Type B pancreatic cell (in vitro differentiated cells): Measurements from ENCODE around the gene LMOD1. TPM values are rescaled to one million over a fixed set of nuclear protein-coding genes. Genes with fewer than 3 reads are reported as not detected.
"Not testable (repeated sequence)": the region's sequence is repeated elsewhere in the genome, so short reads cannot be mapped to it uniquely, and the experiment has no call there.

ENCODE experiments used
- DNase-seq: peaks from one replicate; pipeline ENCODE4 v3.0.0; 2021; ENCODE audit warnings: mixed read lengths; ENCODE audit not compliant: unreplicated experiment; ENCODE audit errors: extremely low spot score
- H3K27ac Mint-ChIP-seq: 2 replicates; pipeline ENCODE4 v1.8.0; 2021; ENCODE audit warnings: mild to moderate bottlenecking, mixed read lengths
- H3K27me3 Mint-ChIP-seq: 2 replicates; pipeline ENCODE4 v1.8.0; 2021; ENCODE audit warnings: mixed read lengths
- H3K36me3 Mint-ChIP-seq: 2 replicates; pipeline ENCODE4 v1.8.0; 2021; ENCODE audit warnings: mixed read lengths
- H3K4me1 Mint-ChIP-seq: one replicate; pipeline ENCODE4 v1.8.0; 2021; ENCODE audit warnings: mixed read lengths; ENCODE audit not compliant: unreplicated experiment
- H3K4me3 Mint-ChIP-seq: 2 replicates; pipeline ENCODE4 v1.8.0; 2021; ENCODE audit warnings: mild to moderate bottlenecking, mixed read lengths
- H3K9me3 Mint-ChIP-seq: 2 replicates; pipeline ENCODE4 v1.8.0; 2021; ENCODE audit warnings: mixed read lengths
- total RNA-seq: library from RNA; stranded (reverse); gene quantifications from 2 replicates; pipeline ENCODE4 v1.2.1, GENCODE V29; 2021; ENCODE audit warnings: low replicate concordance
- TF ChIP-seq, protein P1 (sequence below): fragments of 200-600 bp; sonication (generic); conservative IDR thresholded peaks from 2 replicates; pipeline ENCODE4 v1.5.0; 2021; ENCODE audit warnings: antibody characterized with exemption, mild to moderate bottlenecking

Gene LMOD1
- total RNA-seq, 1 donor from 2014 or later = 3.7 TPM

- H3K36me3 Mint-ChIP-seq = peaks cover 46% of the 10 kb centered on the region
- peaks cover 8% of the 10 kb centered on the region for H3K4me1 Mint-ChIP-seq
- no peak overlapping the region for H3K4me3 Mint-ChIP-seq
- no peaks in the 10 kb centered on the region for H3K27me3 Mint-ChIP-seq
- no peak overlapping the region for H3K27ac Mint-ChIP-seq
- TF ChIP-seq, protein P1, sequence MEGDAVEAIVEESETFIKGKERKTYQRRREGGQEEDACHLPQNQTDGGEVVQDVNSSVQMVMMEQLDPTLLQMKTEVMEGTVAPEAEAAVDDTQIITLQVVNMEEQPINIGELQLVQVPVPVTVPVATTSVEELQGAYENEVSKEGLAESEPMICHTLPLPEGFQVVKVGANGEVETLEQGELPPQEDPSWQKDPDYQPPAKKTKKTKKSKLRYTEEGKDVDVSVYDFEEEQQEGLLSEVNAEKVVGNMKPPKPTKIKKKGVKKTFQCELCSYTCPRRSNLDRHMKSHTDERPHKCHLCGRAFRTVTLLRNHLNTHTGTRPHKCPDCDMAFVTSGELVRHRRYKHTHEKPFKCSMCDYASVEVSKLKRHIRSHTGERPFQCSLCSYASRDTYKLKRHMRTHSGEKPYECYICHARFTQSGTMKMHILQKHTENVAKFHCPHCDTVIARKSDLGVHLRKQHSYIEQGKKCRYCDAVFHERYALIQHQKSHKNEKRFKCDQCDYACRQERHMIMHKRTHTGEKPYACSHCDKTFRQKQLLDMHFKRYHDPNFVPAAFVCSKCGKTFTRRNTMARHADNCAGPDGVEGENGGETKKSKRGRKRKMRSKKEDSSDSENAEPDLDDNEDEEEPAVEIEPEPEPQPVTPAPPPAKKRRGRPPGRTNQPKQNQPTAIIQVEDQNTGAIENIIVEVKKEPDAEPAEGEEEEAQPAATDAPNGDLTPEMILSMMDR = no peak
- H3K9me3 Mint-ChIP-seq = no peaks in the 10 kb centered on the region
- DNase-seq = no peak
These were observed 71.7 kb downstream of the LMOD1 start for GRCh38 chr1:201874672-201875071.

GRCh38 chr1:201870397-201870796 lies 76.0 kb downstream of the LMOD1 start:
- Mint-ChIP-seq H3K27me3 (no peaks in the 10 kb centered on the region), H3K27ac (no peak overlapping the region), H3K4me1 (no peaks in the 10 kb centered on the region), H3K4me3 (no peak overlapping the region), H3K36me3 (peaks cover 40% of the 10 kb centered on the region), H3K9me3 (no peaks in the 10 kb centered on the region)
- TF ChIP-seq, protein P1 = no peak
- no peak for DNase-seq

DNA sequence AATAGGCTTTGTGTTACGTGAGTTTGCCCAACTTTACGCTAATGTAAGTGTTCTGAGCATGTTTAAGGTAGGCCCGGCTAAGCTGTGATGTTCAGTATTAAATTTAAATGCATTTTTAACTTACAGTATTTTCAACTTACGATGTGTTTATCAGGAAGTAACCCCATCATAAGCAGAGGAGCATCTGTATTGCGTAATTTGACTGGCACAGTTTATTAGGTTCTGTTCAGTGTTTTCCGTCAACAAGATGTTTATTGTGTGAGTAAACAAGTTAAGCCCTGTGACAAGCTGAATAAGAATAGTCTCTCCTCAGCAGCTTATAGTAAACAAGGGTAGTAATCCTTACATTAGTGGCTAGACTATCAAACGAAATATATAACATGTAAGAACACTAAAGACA lies 84.9 kb downstream of the LMOD1 start:
- no peaks in the 10 kb centered on the region for H3K27me3 Mint-ChIP-seq
- TF ChIP-seq, protein P1 = no peak
- H3K36me3 Mint-ChIP-seq = peaks cover 31% of the 10 kb centered on the region
- H3K4me3 Mint-ChIP-seq = no peak overlapping the region
- no peak for DNase-seq
- H3K27ac Mint-ChIP-seq = no peak overlapping the region
- H3K4me1 Mint-ChIP-seq = no peaks in the 10 kb centered on the region
- no peaks in the 10 kb centered on the region for H3K9me3 Mint-ChIP-seq

GRCh38 chr1:201859424-201859823 lies 86.9 kb downstream of the LMOD1 start:
- H3K4me3 Mint-ChIP-seq = no peak overlapping the region
- H3K27me3 Mint-ChIP-seq = no peaks in the 10 kb centered on the region
- H3K36me3 Mint-ChIP-seq = peaks cover 44% of the 10 kb centered on the region
- no peaks in the 10 kb centered on the region for H3K4me1 Mint-ChIP-seq
- no peaks in the 10 kb centered on the region for H3K9me3 Mint-ChIP-seq
- TF ChIP-seq, protein P1 = no peak
- DNase-seq = no peak
- H3K27ac Mint-ChIP-seq = no peak overlapping the region

- not testable (repeated sequence) for H3K9me3 Mint-ChIP-seq, DNase-seq, H3K4me1 Mint-ChIP-seq, H3K27ac Mint-ChIP-seq, H3K4me3 Mint-ChIP-seq, H3K27me3 Mint-ChIP-seq
- H3K36me3 Mint-ChIP-seq = peaks cover 52% of the 10 kb centered on the region
These were observed 89.6 kb downstream of the LMOD1 start for GRCh38 chr1:201856722-201857121.

- no peaks in the 10 kb centered on the region for H3K9me3 Mint-ChIP-seq
- H3K27me3 Mint-ChIP-seq = no peaks in the 10 kb centered on the region
- H3K4me1 Mint-ChIP-seq = peaks cover 7% of the 10 kb centered on the region
- no peak overlapping the region for H3K27ac Mint-ChIP-seq
- no peak for DNase-seq
- H3K4me3 Mint-ChIP-seq = no peak overlapping the region
- TF ChIP-seq, protein P1 = no peak
- peaks cover 44% of the 10 kb centered on the region for H3K36me3 Mint-ChIP-seq
These were observed 94.4 kb downstream of the LMOD1 start for GRCh38 chr1:201851949-201852348.
